HG03520 (cell line): ENCODE measurements around the gene FCER1A.
"Not testable (repeated sequence)": the region's sequence is repeated elsewhere in the genome, so short reads cannot be mapped to it uniquely, and the experiment has no call there.

Source experiments
- ATAC-seq: cut with Tn5 transposase; IDR thresholded peaks from one replicate; pipeline ENCODE4 v1.9.1; 2021; ENCODE audit warnings: mild to moderate bottlenecking, moderate library complexity; ENCODE audit not compliant: unreplicated experiment

Gene FCER1A

GRCh38 chr1:159342761-159343425 lies 40.8 kb downstream of the FCER1A start:
- ATAC-seq: no peak

GRCh38 chr1:159349374-159349773 lies 47.2 kb downstream of the FCER1A start:
- not testable (repeated sequence) for ATAC-seq

DNA sequence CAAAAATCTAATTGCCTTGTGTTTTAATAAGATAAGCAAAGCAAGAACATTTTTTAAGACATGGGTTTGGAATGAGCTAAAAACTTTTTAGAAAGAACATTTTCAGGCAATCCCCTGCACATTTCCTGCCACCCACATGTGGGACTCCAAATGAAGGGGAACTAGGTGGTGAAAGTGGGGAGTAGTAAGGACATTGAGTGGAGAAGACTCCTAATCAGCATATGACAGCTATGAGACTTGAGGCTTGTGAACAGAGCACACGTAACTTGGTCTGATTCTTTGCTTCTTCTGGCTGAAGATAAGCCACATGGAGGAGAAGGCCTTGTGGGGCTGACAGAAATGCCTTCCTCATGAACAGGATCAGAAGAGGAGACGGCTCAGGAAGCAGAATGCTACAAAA lies 50.3 kb downstream of the FCER1A start:
- no peak for ATAC-seq
